Measurements from ENCODE around the gene DTNA.

- TF ChIP-seq, protein P1, sequence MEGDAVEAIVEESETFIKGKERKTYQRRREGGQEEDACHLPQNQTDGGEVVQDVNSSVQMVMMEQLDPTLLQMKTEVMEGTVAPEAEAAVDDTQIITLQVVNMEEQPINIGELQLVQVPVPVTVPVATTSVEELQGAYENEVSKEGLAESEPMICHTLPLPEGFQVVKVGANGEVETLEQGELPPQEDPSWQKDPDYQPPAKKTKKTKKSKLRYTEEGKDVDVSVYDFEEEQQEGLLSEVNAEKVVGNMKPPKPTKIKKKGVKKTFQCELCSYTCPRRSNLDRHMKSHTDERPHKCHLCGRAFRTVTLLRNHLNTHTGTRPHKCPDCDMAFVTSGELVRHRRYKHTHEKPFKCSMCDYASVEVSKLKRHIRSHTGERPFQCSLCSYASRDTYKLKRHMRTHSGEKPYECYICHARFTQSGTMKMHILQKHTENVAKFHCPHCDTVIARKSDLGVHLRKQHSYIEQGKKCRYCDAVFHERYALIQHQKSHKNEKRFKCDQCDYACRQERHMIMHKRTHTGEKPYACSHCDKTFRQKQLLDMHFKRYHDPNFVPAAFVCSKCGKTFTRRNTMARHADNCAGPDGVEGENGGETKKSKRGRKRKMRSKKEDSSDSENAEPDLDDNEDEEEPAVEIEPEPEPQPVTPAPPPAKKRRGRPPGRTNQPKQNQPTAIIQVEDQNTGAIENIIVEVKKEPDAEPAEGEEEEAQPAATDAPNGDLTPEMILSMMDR (optimal IDR thresholded peaks at IDR 0.05 in 1 of 3, IDR thresholded peaks at IDR 0.05 in 1 of 3, conservative IDR thresholded peaks at IDR 0.05 in 1 of 3; ENCODE audit: extremely low read depth in 1 of 3, insufficient read depth in 2 of 3, low read length in 3 of 3) = no peak
- no peak for TF ChIP-seq EZH2 (IDR thresholded peaks at IDR 0.05; ENCODE audit: low read length)
Observed at GRCh38 chr18:34915046-34915445, 204.9 kb downstream of the DTNA start.
